ENCODE results near the gene SURF2.
"Not testable (repeated sequence)": the region's sequence is repeated elsewhere in the genome, so short reads cannot be mapped to it uniquely, and the experiment has no call there.

Gene SURF2

GRCh38 chr9:133379153-133380086, 23.1 kb downstream of the SURF2 start:
- no peak for DNase-seq

- DNase-seq, result no peak
These were observed 24.4 kb downstream of the SURF2 start for GRCh38 chr9:133380734-133381133.

GRCh38 chr9:133382507-133383141, 26.3 kb downstream of the SURF2 start:
- DNase-seq, result no peak

- no peak for DNase-seq
These were observed 27.1 kb downstream of the SURF2 start for GRCh38 chr9:133383438-133383837.

GRCh38 chr9:133384736-133385321, 28.5 kb downstream of the SURF2 start:
- no peak for DNase-seq

GRCh38 chr9:133385452-133385851, 29.1 kb downstream of the SURF2 start:
- no peak for DNase-seq

GRCh38 chr9:133386338-133386737, 30.0 kb downstream of the SURF2 start:
- DNase-seq, result no peak

- no peak for DNase-seq
These were observed 31.3 kb downstream of the SURF2 start for GRCh38 chr9:133387680-133388079.

- no peak for DNase-seq
These were observed 32.7 kb downstream of the SURF2 start for GRCh38 chr9:133389025-133389557.

GRCh38 chr9:133389562-133389961, 33.2 kb downstream of the SURF2 start:
- no peak for DNase-seq

GRCh38 chr9:133390713-133391112, 34.4 kb downstream of the SURF2 start:
- DNase-seq, result no peak

- not testable (repeated sequence) for DNase-seq
These were observed 35.1 kb downstream of the SURF2 start for GRCh38 chr9:133391449-133391848.

GRCh38 chr9:133392308-133392707, 36.0 kb downstream of the SURF2 start:
- DNase-seq, result not testable (repeated sequence)

- no peak for DNase-seq
These were observed 37.0 kb downstream of the SURF2 start for GRCh38 chr9:133393399-133393798.

GRCh38 chr9:133394687-133395271, 38.4 kb downstream of the SURF2 start:
- DNase-seq, result no peak

- no peak for DNase-seq
These were observed 40.6 kb downstream of the SURF2 start for GRCh38 chr9:133396952-133397351.

- no peak for DNase-seq
These were observed 41.0 kb downstream of the SURF2 start for GRCh38 chr9:133397370-133397769.

GRCh38 chr9:133397895-133398294, 41.5 kb downstream of the SURF2 start:
- no peak for DNase-seq

- DNase-seq, result no peak
These were observed 43.9 kb downstream of the SURF2 start for GRCh38 chr9:133400292-133400691.

GRCh38 chr9:133401588-133401987, 45.2 kb downstream of the SURF2 start:
- DNase-seq, result no peak

- DNase-seq, result no peak
These were observed 46.3 kb downstream of the SURF2 start for GRCh38 chr9:133402689-133403088.

GRCh38 chr9:133403766-133404453, 47.6 kb downstream of the SURF2 start:
- no peak for DNase-seq

Data from retina (tissue), 1 donor.